HCT116 (cell line): ENCODE data around the gene PTPN20.

Experiments
- CEBPB ChIP-seq: IDR thresholded peaks from 2 replicates; pipeline ENCODE4 v1.6.1; 2012; ENCODE audit warnings: low read depth
- CTCF ChIP-seq, 3 experiments: fragments of 200-600 bp in 1 of 3; sonication (generic) in 1 of 3; IDR thresholded peaks in 2 of 3; conservative IDR thresholded peaks in 1 of 3; 2 replicates each; pipeline ENCODE4 v1.5.1; 2012 to 2017; ENCODE audit warnings: low read depth in 2 of 3, low read length in 2 of 3, antibody characterized with exemption in 1 of 3, borderline replicate concordance in 1 of 3, control low read depth in 1 of 3, mild to moderate bottlenecking in 1 of 3, mixed read lengths in 1 of 3, mixed run types in 1 of 3, moderate library complexity in 1 of 3; ENCODE audit not compliant: insufficient read depth in 1 of 3
- EGR1 ChIP-seq: IDR thresholded peaks from 2 replicates; pipeline ENCODE4 v1.6.1; 2012; ENCODE audit warnings: low read depth
- EZH2 ChIP-seq: fragments of 200-600 bp; sonication (generic); IDR thresholded peaks from 2 replicates; pipeline ENCODE4 v1.6.1; 2017; ENCODE audit warnings: antibody characterized with exemption, mixed run types
- POLR2A ChIP-seq: IDR thresholded peaks from 2 replicates; pipeline ENCODE4 v1.7.0; 2011; ENCODE audit warnings: borderline replicate concordance; ENCODE audit not compliant: insufficient read depth, insufficient read length; ENCODE audit errors: extremely low read depth
- POLR2AphosphoS5 ChIP-seq: IDR thresholded peaks from 2 replicates; pipeline ENCODE4 v1.6.1; 2011; ENCODE audit warnings: mild to moderate bottlenecking, low read depth, low read length, moderate library complexity
- RAD21 ChIP-seq: IDR thresholded peaks from 2 replicates; pipeline ENCODE4 v1.6.1; 2012; ENCODE audit warnings: low read depth, mild to moderate bottlenecking
- SP1 ChIP-seq: IDR thresholded peaks from 2 replicates; pipeline ENCODE4 v1.6.1; 2012; ENCODE audit warnings: low read depth
- SRF ChIP-seq: IDR thresholded peaks from 2 replicates; pipeline ENCODE4 v1.6.1; 2012; ENCODE audit warnings: low read depth
- YY1 ChIP-seq: IDR thresholded peaks from 2 replicates; pipeline ENCODE4 v1.6.1; 2011; ENCODE audit warnings: low read length, low read depth, moderate library complexity, mild to moderate bottlenecking; ENCODE audit not compliant: insufficient replicate concordance; ENCODE audit errors: extremely low read depth
- ZBTB33 ChIP-seq: IDR thresholded peaks from 2 replicates; pipeline ENCODE4 v1.6.1; 2011; ENCODE audit warnings: mild to moderate bottlenecking, low read length, moderate library complexity; ENCODE audit not compliant: insufficient replicate concordance; ENCODE audit errors: extremely low read depth

GRCh38 chr10:47038881-47039561, 127.8 kb downstream of the PTPN20 start:
- TF ChIP-seq EZH2, result no peak
- no peak for TF ChIP-seq EGR1
- TF ChIP-seq POLR2A, result no peak
- TF ChIP-seq CTCF (IDR thresholded peaks at IDR 0.05 in 2 of 3, conservative IDR thresholded peaks at IDR 0.05 in 1 of 3; ENCODE audit: borderline replicate concordance in 1 of 3, insufficient read depth in 1 of 3, low read depth in 2 of 3, low read length in 2 of 3), result no peak
- TF ChIP-seq YY1, result no peak
- no peak for TF ChIP-seq ZBTB33
- TF ChIP-seq RAD21, result no peak
- TF ChIP-seq SRF, result no peak
- no peak for TF ChIP-seq POLR2AphosphoS5
- no peak for TF ChIP-seq CEBPB
- no peak for TF ChIP-seq SP1
